H1 (cell line): ENCODE results near the gene CLDN14. TPM values are rescaled to one million over a fixed set of nuclear protein-coding genes. Genes with fewer than 3 reads are reported as not detected.

Experiments used
- CTCF ChIA-PET: fragments of 300-600 bp; sonication (Branson Sonifier 250); formaldehyde crosslinking; loops from one replicate; lab custom pipeline; 2021; ENCODE audit not compliant: partially characterized antibody; lab: Charles Lee
- POLR2A ChIA-PET: fragments of 300-600 bp; sonication (Branson Sonifier 250); formaldehyde crosslinking; loops from one replicate; lab custom pipeline; 2021; ENCODE audit warnings: inconsistent platforms; ENCODE audit not compliant: partially characterized antibody; lab: Charles Lee
- DNase-seq, 2 experiments: peaks; one replicate each; pipeline versions ENCODE4 v3.0.0 to v3.0.0-alpha.2; 2010 to 2022; ENCODE audit warnings: low spot score in 2 of 2, low read depth in 1 of 2, mixed read lengths in 1 of 2
- FAIRE-seq: peaks from 2 replicates; lab custom pipeline; 2011; peaks lifted over from hg19 to GRCh38; lab: Jason Lieb, UNC
- H2AFZ ChIP-seq: 2 replicates; pipeline ENCODE4 v1.8.1; 2012; ENCODE audit warnings: low read length, inconsistent platforms
- H2AK5ac ChIP-seq: 2 replicates; pipeline ENCODE4 v1.6.1; 2013; ENCODE audit warnings: low read depth, low read length
- H2BK120ac ChIP-seq: replicated peaks from 2 replicates; pipeline ENCODE3; 2013; ENCODE audit warnings: low read depth, low read length, inconsistent platforms
- H2BK12ac ChIP-seq: 2 replicates; pipeline ENCODE4 v1.6.1; 2013; ENCODE audit warnings: low read depth, low read length
- H2BK15ac ChIP-seq: 2 replicates; pipeline ENCODE4 v1.6.1; 2013; ENCODE audit warnings: low read length
- H2BK20ac ChIP-seq: 2 replicates; pipeline ENCODE4 v1.6.1; 2013; ENCODE audit warnings: low read length
- H2BK5ac ChIP-seq: 2 replicates; pipeline ENCODE4 v1.6.1; 2013; ENCODE audit warnings: low read depth, low read length
- H3K14ac ChIP-seq: 2 replicates; pipeline ENCODE4 v1.6.1; 2013; ENCODE audit warnings: inconsistent platforms; ENCODE audit not compliant: insufficient read length
- H3K18ac ChIP-seq: 2 replicates; pipeline ENCODE4 v1.6.1; 2013; ENCODE audit warnings: low read length; ENCODE audit errors: extremely low read depth
- H3K23ac ChIP-seq: 2 replicates; pipeline ENCODE4 v1.6.1; 2013; ENCODE audit warnings: inconsistent platforms; ENCODE audit not compliant: insufficient read length
- H3K23me2 ChIP-seq: 2 replicates; pipeline ENCODE4 v1.6.1; 2013; ENCODE audit warnings: low read depth, low read length
- H3K27ac ChIP-seq: 2 replicates; pipeline ENCODE4 v1.6.1; 2011; ENCODE audit warnings: low read depth, low read length, inconsistent platforms
- H3K27me3 ChIP-seq, 4 experiments: replicated peaks in 1 of 4; 1 replicate in 1 of 4; 2 replicates in 3 of 4; pipeline versions ENCODE4 v1.6.1 to v1.8.1; 2011 to 2013; ENCODE audit warnings: low read length in 3 of 4, mild to moderate bottlenecking in 3 of 4, inconsistent platforms in 2 of 4, mixed read lengths in 2 of 4, moderate library complexity in 1 of 4; ENCODE audit not compliant: control insufficient read depth in 3 of 4, insufficient read depth in 3 of 4; ENCODE audit errors: extremely low read depth in 1 of 4
- H3K36me3 ChIP-seq, 4 experiments: 2 replicates each; pipeline versions ENCODE4 v1.6.1 to v1.8.1; 2011 to 2013; ENCODE audit warnings: mild to moderate bottlenecking in 4 of 4, low read length in 3 of 4, moderate library complexity in 2 of 4, control low read depth in 1 of 4, inconsistent platforms in 1 of 4; ENCODE audit not compliant: insufficient read depth in 4 of 4, control insufficient read depth in 2 of 4
- H3K4ac ChIP-seq: replicated peaks from 2 replicates; pipeline ENCODE3; 2013; ENCODE audit warnings: low read length, low read depth, mixed read lengths, inconsistent platforms; ENCODE audit not compliant: insufficient read length
- H3K4me1 ChIP-seq, 4 experiments: replicated peaks in 1 of 4; 1 replicate in 1 of 4; 2 replicates in 3 of 4; pipeline versions ENCODE4 v1.6.1 to v1.8.1; 2011 to 2013; ENCODE audit warnings: low read length in 3 of 4, inconsistent platforms in 2 of 4, mixed read lengths in 1 of 4; ENCODE audit not compliant: insufficient read depth in 4 of 4, control insufficient read depth in 3 of 4
- H3K4me2 ChIP-seq, 2 experiments: 2 replicates each; pipeline versions ENCODE4 v1.6.1 to v1.8.1; 2011 to 2013; ENCODE audit warnings: low read depth in 2 of 2, low read length in 2 of 2, control low read depth in 1 of 2, inconsistent platforms in 1 of 2, mild to moderate bottlenecking in 1 of 2; ENCODE audit not compliant: insufficient read depth in 1 of 2
- H3K4me3 ChIP-seq, 4 experiments: fragments of 200-600, 300-600 bp in 1 of 4; sonication (generic), shearing (Covaris generic), sonication (Bioruptor Twin) in 1 of 4; 2 replicates each; pipeline versions ENCODE4 v1.5.1 to v1.8.1; 2011 to 2016; ENCODE audit warnings: low read length in 4 of 4, low read depth in 3 of 4, control low read depth in 2 of 4, inconsistent platforms in 2 of 4, mild to moderate bottlenecking in 2 of 4, mixed read lengths in 1 of 4, moderate library complexity in 1 of 4; ENCODE audit not compliant: insufficient read depth in 2 of 4; ENCODE audit errors: extremely low read depth in 1 of 4
- H3K56ac ChIP-seq: replicated peaks from 2 replicates; pipeline ENCODE3; 2013; ENCODE audit warnings: low read depth, mild to moderate bottlenecking, mixed read lengths, low read length, inconsistent platforms; ENCODE audit not compliant: insufficient read length
- H3K79me1 ChIP-seq: 2 replicates; pipeline ENCODE4 v1.6.1; 2013; ENCODE audit warnings: low read depth, low read length, control low read depth
- H3K79me2 ChIP-seq, 2 experiments: 2 replicates each; pipeline versions ENCODE4 v1.6.1 to v1.8.1; 2012 to 2013; ENCODE audit warnings: low read length in 2 of 2, mild to moderate bottlenecking in 2 of 2, inconsistent platforms in 1 of 2; ENCODE audit not compliant: insufficient read depth in 2 of 2, control insufficient read depth in 1 of 2
- H3K9ac ChIP-seq, 4 experiments: replicated peaks in 1 of 4; 1 replicate in 1 of 4; 2 replicates in 3 of 4; pipeline versions ENCODE4 v1.6.1 to v1.8.1; 2011 to 2013; ENCODE audit warnings: low read depth in 3 of 4, low read length in 3 of 4, control low read depth in 2 of 4, mild to moderate bottlenecking in 2 of 4, moderate library complexity in 2 of 4, inconsistent platforms in 1 of 4; ENCODE audit errors: extremely low read depth in 1 of 4
- H3K9me3 ChIP-seq, 2 experiments: 2 replicates each; pipeline versions ENCODE4 v1.6.1 to v1.8.1; 2012 to 2013; ENCODE audit warnings: mild to moderate bottlenecking in 2 of 2, moderate library complexity in 2 of 2, control low read depth in 1 of 2, inconsistent platforms in 1 of 2, low read depth in 1 of 2, low read length in 1 of 2, mixed read lengths in 1 of 2; ENCODE audit not compliant: insufficient read depth in 2 of 2
- H4K20me1 ChIP-seq, 2 experiments: replicated peaks in 1 of 2; 2 replicates each; pipeline versions ENCODE3 to v1.8.1; 2011 to 2013; ENCODE audit warnings: inconsistent platforms in 2 of 2, low read length in 2 of 2, mild to moderate bottlenecking in 1 of 2; ENCODE audit not compliant: insufficient read depth in 2 of 2, control insufficient read depth in 1 of 2
- H4K5ac ChIP-seq: 2 replicates; pipeline ENCODE4 v1.6.1; 2013; ENCODE audit warnings: low read length, low read depth, mixed read lengths, inconsistent platforms; ENCODE audit not compliant: insufficient read length
- H4K8ac ChIP-seq: 2 replicates; pipeline ENCODE4 v1.8.0; 2013; ENCODE audit warnings: mild to moderate bottlenecking, moderate library complexity, low read length, inconsistent platforms; ENCODE audit not compliant: insufficient read depth; ENCODE audit errors: extremely low read depth
- H4K91ac ChIP-seq: replicated peaks from 2 replicates; pipeline ENCODE3; 2013; ENCODE audit warnings: low read length, mixed read lengths, inconsistent platforms; ENCODE audit not compliant: insufficient read length
- BACH1 ChIP-seq: IDR thresholded peaks from 2 replicates; pipeline ENCODE4 v1.6.1; 2012; ENCODE audit warnings: low read length, improper control_type of control experiment
- BCL11A ChIP-seq, 2 experiments: IDR thresholded peaks; one replicate each; pipeline ENCODE4 v1.6.1; 2011; ENCODE audit warnings: low read depth in 2 of 2, low read length in 2 of 2, mild to moderate bottlenecking in 2 of 2
- BRCA1 ChIP-seq: IDR thresholded peaks from 2 replicates; pipeline ENCODE4 v1.6.1; 2012; ENCODE audit warnings: low read depth, low read length, improper control_type of control experiment
- CBX5 ChIP-seq: fragments of 300-800, 300-1000 bp; sonication (generic); IDR thresholded peaks from 2 replicates; pipeline ENCODE4 v1.7.1; 2016; ENCODE audit warnings: antibody characterized with exemption, low read length, low read depth
- CHD1 ChIP-seq: IDR thresholded peaks from 2 replicates; pipeline ENCODE4 v1.6.1; 2012; ENCODE audit warnings: low read depth, low read length, improper control_type of control experiment
- CREB1 ChIP-seq: IDR thresholded peaks from 2 replicates; pipeline ENCODE4 v1.6.1; 2012; ENCODE audit warnings: inconsistent platforms
- NANOG ChIP-seq: IDR thresholded peaks from 2 replicates; pipeline ENCODE4 v1.6.1; 2011; ENCODE audit warnings: low read length, low read depth, mild to moderate bottlenecking, inconsistent platforms; ENCODE audit not compliant: insufficient read depth, poor library complexity, severe bottlenecking
- NRF1 ChIP-seq: IDR thresholded peaks from 2 replicates; pipeline ENCODE4 v1.6.1; 2011; ENCODE audit warnings: mild to moderate bottlenecking, low read depth, low read length, improper control_type of control experiment
- PHF8 ChIP-seq: fragments of 200-600 bp; sonication (generic); conservative IDR thresholded peaks from 2 replicates; pipeline ENCODE4 v1.7.1; 2012; ENCODE audit warnings: low read depth, mild to moderate bottlenecking, inconsistent platforms, low read length, moderate library complexity
- POLR2AphosphoS5 ChIP-seq: IDR thresholded peaks from 2 replicates; pipeline ENCODE4 v1.6.1; 2011; ENCODE audit warnings: low read depth, low read length
- SIN3A ChIP-seq, 2 experiments: IDR thresholded peaks in 1 of 2; conservative IDR thresholded peaks in 1 of 2; 2 replicates each; pipeline ENCODE4 v1.6.1; 2011 to 2012; ENCODE audit warnings: low read length in 2 of 2, improper control_type of control experiment in 1 of 2, low read depth in 1 of 2, mild to moderate bottlenecking in 1 of 2
- SIRT6 ChIP-seq: IDR thresholded peaks from one replicate; pipeline ENCODE4 v1.7.1; 2012; ENCODE audit warnings: low read length, inconsistent platforms
- SP2 ChIP-seq: IDR thresholded peaks from 2 replicates; pipeline ENCODE4 v1.6.1; 2012; ENCODE audit warnings: mild to moderate bottlenecking, low read length, inconsistent platforms
- TCF12 ChIP-seq: IDR thresholded peaks from 2 replicates; pipeline ENCODE4 v1.6.1; 2011; ENCODE audit warnings: low read depth, mild to moderate bottlenecking, low read length
- TEAD4 ChIP-seq: IDR thresholded peaks from 2 replicates; pipeline ENCODE4 v1.6.1; 2012; ENCODE audit warnings: low read depth, low read length, inconsistent platforms, mixed read lengths
- WGBS, 2 experiments: shearing (Covaris generic) in 1 of 2; methylation state at CpG; one replicate each; pipeline versions ENCODE4 v1.1.6 to v1.1.7; 2013 to 2015; ENCODE audit warnings: low lambda C conversion rate in 2 of 2, mixed read lengths in 2 of 2, inconsistent platforms in 1 of 2, low coverage in 1 of 2, missing lambda C conversion rate in 1 of 2; ENCODE audit not compliant: insufficient replicate concordance in 2 of 2, insufficient coverage in 1 of 2, insufficient read length in 1 of 2; ENCODE audit errors: extremely low coverage in 1 of 2, missing lambda C conversion rate in 1 of 2; 5-methylcytosine and 5-hydroxymethylcytosine counted together
- polyA plus RNA-seq, 7 experiments: library from polyadenylated mRNA; depleted of rRNA in 3 of 7; stranded (reverse) in 5 of 7; unstranded in 2 of 7; fragments of >200 nt in 5 of 7; fragments of 200-250 nt in 2 of 7; gene quantifications; 1 replicate in 5 of 7; 2 replicates in 1 of 7; 4 replicates in 1 of 7; pipeline versions ENCODE4 v1.2.1 to v1.2.3, GENCODE V29; 2011 to 2013; ENCODE audit warnings: missing spikeins in 2 of 7, mixed read lengths in 2 of 7
- total RNA-seq: library from RNA; stranded (reverse); fragmentation: NEBNext Ultra II Directional; extraction: Animal tissue kit (Norgen Biotek cat#: 25700); gene quantifications from 2 replicates; pipeline ENCODE4 v1.2.1, GENCODE V29; 2021
- TF ChIP-seq, protein P1 (sequence below): IDR thresholded peaks from 2 replicates; pipeline ENCODE4 v1.6.1; 2012; ENCODE audit warnings: inconsistent platforms

Gene CLDN14
- total and polyA plus RNA-seq, 2 of the 8 experiments (the other 6 are each of a cell fraction or from before 2014, with no cell fraction given), result 0.08 TPM; not detected in 1

DNA sequence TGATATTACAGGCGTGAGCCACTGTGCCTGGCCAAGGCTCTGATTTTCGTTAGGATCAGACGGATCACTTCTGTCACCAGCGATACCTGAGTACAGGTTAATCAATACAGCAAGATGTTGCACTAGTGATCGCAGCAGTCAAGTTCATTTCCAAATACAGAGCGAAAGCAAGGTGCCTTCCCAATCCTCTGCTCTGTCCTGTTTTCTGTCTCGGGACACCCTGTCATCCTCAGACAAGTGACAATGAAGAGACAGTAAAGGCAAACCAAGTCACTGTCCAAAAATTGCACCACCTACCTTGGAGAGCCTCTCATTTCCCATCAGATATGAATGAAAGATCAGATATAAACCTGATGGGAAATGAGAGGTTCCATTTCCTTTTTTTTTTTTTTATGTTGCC lies 5.6 kb upstream of the CLDN14 start:
- H3K27me3 ChIP-seq, result 0 out of 7 replicates have a peak, but pooled peaks cover 0 to 2% (median 0%) of the 10 kb centered on the region in 4 experiments
- no peak overlapping the region for H2BK120ac ChIP-seq
- no peak overlapping the region for H2AK5ac ChIP-seq
- H3K79me1 ChIP-seq, result no peaks in the 10 kb centered on the region
- H4K8ac ChIP-seq, result no peak overlapping the region
- no peak overlapping the region for H2BK5ac ChIP-seq
- 88% methylated on average over 7 of the region's 7 CpGs; no CpG with 5 or more reads in 1 of the 2 experiments for WGBS, 2 experiments
- no peak overlapping the region for H4K5ac ChIP-seq
- no peaks in the 10 kb centered on the region for H4K20me1 ChIP-seq
- no peak overlapping the region for H2AFZ ChIP-seq
- DNase-seq (no peak), FAIRE-seq (no peak)
- CTCF ChIA-PET, result no interaction called here
- no peak overlapping the region for H3K18ac ChIP-seq
- H3K4me3 ChIP-seq, result no peak overlapping the region
- no peak overlapping the region for H3K14ac ChIP-seq
- no peaks in the 10 kb centered on the region for H3K9me3 ChIP-seq
- H2BK15ac ChIP-seq, result no peak overlapping the region
- no peaks in the 10 kb centered on the region for H3K36me3 ChIP-seq
- POLR2A ChIA-PET, result no interaction called here
- H4K91ac ChIP-seq, result no peak overlapping the region
- H3K79me2 ChIP-seq, result no peaks in the 10 kb centered on the region
- H3K4ac ChIP-seq, result no peak overlapping the region
- H2BK20ac ChIP-seq, result no peak overlapping the region
- no peak overlapping the region for H3K56ac ChIP-seq
- no peaks in the 10 kb centered on the region for H3K4me1 ChIP-seq
- H3K23me2 ChIP-seq, result peaks cover 3% of the 10 kb centered on the region; the same call in 1 of the 2 replicates
- H3K23ac ChIP-seq, result no peak overlapping the region
- no peak overlapping the region for H2BK12ac ChIP-seq
- no peak overlapping the region for H3K27ac ChIP-seq
- H3K9ac ChIP-seq, result no peak overlapping the region
- no peak overlapping the region for H3K4me2 ChIP-seq
- TF ChIP-seq SP2 (no peak), TEAD4 (no peak), TCF12 (no peak), CBX5 (no peak), SIRT6 (no peak), CHD1 (no peak), CREB1 (no peak), POLR2AphosphoS5 (no peak), BRCA1 (no peak), PHF8 (no peak), NANOG (no peak), NRF1 (no peak), BCL11A (IDR thresholded peaks at IDR 0.05; ENCODE audit: low read depth in 2 of 2, low read length in 2 of 2) (no peak), BACH1 (no peak), SIN3A (conservative IDR thresholded peaks at IDR 0.05 in 1 of 2, IDR thresholded peaks at IDR 0.05 in 1 of 2; ENCODE audit: low read depth in 1 of 2, low read length in 2 of 2) (no peak)
- TF ChIP-seq, protein P1, sequence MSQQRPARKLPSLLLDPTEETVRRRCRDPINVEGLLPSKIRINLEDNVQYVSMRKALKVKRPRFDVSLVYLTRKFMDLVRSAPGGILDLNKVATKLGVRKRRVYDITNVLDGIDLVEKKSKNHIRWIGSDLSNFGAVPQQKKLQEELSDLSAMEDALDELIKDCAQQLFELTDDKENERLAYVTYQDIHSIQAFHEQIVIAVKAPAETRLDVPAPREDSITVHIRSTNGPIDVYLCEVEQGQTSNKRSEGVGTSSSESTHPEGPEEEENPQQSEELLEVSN, result no peak
